ENCODE measurements around the gene APOL4.

APOL4 gene

GRCh38 chr22:36197065-36197440 is 4.6 kb downstream of the APOL4 start:
- no peak for TF ChIP-seq CTCF (IDR thresholded peaks at IDR 0.05; ENCODE audit: borderline replicate concordance, extremely low read depth, low read length, poor library complexity, severe bottlenecking)
- TF ChIP-seq EZH2 (IDR thresholded peaks at IDR 0.05; ENCODE audit: borderline replicate concordance, low read depth, low read length, severe bottlenecking) = no peak
- Histone ChIP-seq H2AFZ (ENCODE audit: low read depth, low read length) (no peak overlapping the region), H3K9me3 (ENCODE audit: insufficient read depth, low read length, severe bottlenecking) (no peaks in the 10 kb centered on the region), H4K20me1 (ENCODE audit: insufficient read depth, low read length) (no peaks in the 10 kb centered on the region), H3K4me2 (ENCODE audit: insufficient read depth, low read length) (peak overlapping the region; percentile 15), H3K4me3 (ENCODE audit: low read depth in 1 of 2, low read length in 2 of 2) (no peak overlapping the region), H3K4me1 (ENCODE audit: insufficient read depth, low read length) (peaks cover 48% of the 10 kb centered on the region), H3K79me2 (ENCODE audit: insufficient read depth, low read length) (no peaks in the 10 kb centered on the region), H3K9ac (ENCODE audit: low read depth, low read length) (peak overlapping the region; percentile 15; the same call in 1 of the 2 replicates), H3K36me3 (ENCODE audit: insufficient read depth, low read length) (no peaks in the 10 kb centered on the region), H3K27ac (ENCODE audit: low read length) (peak overlapping the region; percentile 33; the same call in 1 of the 2 replicates), H3K27me3 (ENCODE audit: insufficient read depth, low read length, poor library complexity) (no peaks in the 10 kb centered on the region)
- ATAC-seq (ENCODE audit: insufficient read depth, low read depth) (no peak), DNase-seq (peak; percentile 37)

GRCh38 chr22:36196254-36197064 is 5.2 kb downstream of the APOL4 start:
- no peak for DNase-seq
- no peak for TF ChIP-seq EZH2 (IDR thresholded peaks at IDR 0.05; ENCODE audit: borderline replicate concordance, low read depth, low read length, severe bottlenecking)
- TF ChIP-seq CTCF (IDR thresholded peaks at IDR 0.05; ENCODE audit: borderline replicate concordance, extremely low read depth, low read length, poor library complexity, severe bottlenecking) = no peak
- H4K20me1 ChIP-seq (ENCODE audit: insufficient read depth, low read length) = no peaks in the 10 kb centered on the region
- no peaks in the 10 kb centered on the region for H3K79me2 ChIP-seq (ENCODE audit: insufficient read depth, low read length)
- no peaks in the 10 kb centered on the region for H3K27me3 ChIP-seq (ENCODE audit: insufficient read depth, low read length, poor library complexity)
- ATAC-seq (ENCODE audit: insufficient read depth, low read depth) = no peak
- peak overlapping the region; percentile 33; the same call in 1 of the 2 replicates for H3K27ac ChIP-seq (ENCODE audit: low read length)
- H3K9ac ChIP-seq (ENCODE audit: low read depth, low read length) = no peak overlapping the region
- no peaks in the 10 kb centered on the region for H3K36me3 ChIP-seq (ENCODE audit: insufficient read depth, low read length)
- peak overlapping the region; percentile 15; the same call in 1 of the 2 replicates for H3K4me2 ChIP-seq (ENCODE audit: insufficient read depth, low read length)
- H3K9me3 ChIP-seq (ENCODE audit: insufficient read depth, low read length, severe bottlenecking) = no peaks in the 10 kb centered on the region
- H3K4me1 ChIP-seq (ENCODE audit: insufficient read depth, low read length) = peaks cover 42% of the 10 kb centered on the region
- no peak overlapping the region for H2AFZ ChIP-seq (ENCODE audit: low read depth, low read length)
- no peak overlapping the region for H3K4me3 ChIP-seq (ENCODE audit: low read depth in 1 of 2, low read length in 2 of 2)

- H3K27ac ChIP-seq (ENCODE audit: low read length) = no peak overlapping the region
- peak; percentile 72 for TF ChIP-seq CTCF (IDR thresholded peaks at IDR 0.05; ENCODE audit: borderline replicate concordance, extremely low read depth, low read length, poor library complexity, severe bottlenecking)
- no peak for TF ChIP-seq EZH2 (IDR thresholded peaks at IDR 0.05; ENCODE audit: borderline replicate concordance, low read depth, low read length, severe bottlenecking)
- DNase-seq (peak; percentile 49), ATAC-seq (ENCODE audit: insufficient read depth, low read depth) (peak; percentile 40)
- H3K4me1 ChIP-seq (ENCODE audit: insufficient read depth, low read length) = peaks cover 33% of the 10 kb centered on the region
- H3K4me2 ChIP-seq (ENCODE audit: insufficient read depth, low read length) = no peak overlapping the region
- no peaks in the 10 kb centered on the region for H3K27me3 ChIP-seq (ENCODE audit: insufficient read depth, low read length, poor library complexity)
- H3K4me3 ChIP-seq (ENCODE audit: low read depth in 1 of 2, low read length in 2 of 2) = no peak overlapping the region
- no peaks in the 10 kb centered on the region for H4K20me1 ChIP-seq (ENCODE audit: insufficient read depth, low read length)
- no peak overlapping the region for H3K9ac ChIP-seq (ENCODE audit: low read depth, low read length)
- no peaks in the 10 kb centered on the region for H3K36me3 ChIP-seq (ENCODE audit: insufficient read depth, low read length)
- no peaks in the 10 kb centered on the region for H3K79me2 ChIP-seq (ENCODE audit: insufficient read depth, low read length)
- H3K9me3 ChIP-seq (ENCODE audit: insufficient read depth, low read length, severe bottlenecking) = no peaks in the 10 kb centered on the region
- H2AFZ ChIP-seq (ENCODE audit: low read depth, low read length) = no peak overlapping the region
Measured at GRCh38 chr22:36194971-36195370, 6.6 kb downstream of the APOL4 start.

Data from DND-41 (cell line).